ENCODE data around the gene FIZ1. TPM values are rescaled to one million over a fixed set of nuclear protein-coding genes. Genes with fewer than 3 reads are reported as not detected.

FIZ1 gene
- total and polyA plus RNA-seq, 2 of the 4 experiments (the other 2 are of a cell fraction): 1.3 to 5.9 TPM

DNA sequence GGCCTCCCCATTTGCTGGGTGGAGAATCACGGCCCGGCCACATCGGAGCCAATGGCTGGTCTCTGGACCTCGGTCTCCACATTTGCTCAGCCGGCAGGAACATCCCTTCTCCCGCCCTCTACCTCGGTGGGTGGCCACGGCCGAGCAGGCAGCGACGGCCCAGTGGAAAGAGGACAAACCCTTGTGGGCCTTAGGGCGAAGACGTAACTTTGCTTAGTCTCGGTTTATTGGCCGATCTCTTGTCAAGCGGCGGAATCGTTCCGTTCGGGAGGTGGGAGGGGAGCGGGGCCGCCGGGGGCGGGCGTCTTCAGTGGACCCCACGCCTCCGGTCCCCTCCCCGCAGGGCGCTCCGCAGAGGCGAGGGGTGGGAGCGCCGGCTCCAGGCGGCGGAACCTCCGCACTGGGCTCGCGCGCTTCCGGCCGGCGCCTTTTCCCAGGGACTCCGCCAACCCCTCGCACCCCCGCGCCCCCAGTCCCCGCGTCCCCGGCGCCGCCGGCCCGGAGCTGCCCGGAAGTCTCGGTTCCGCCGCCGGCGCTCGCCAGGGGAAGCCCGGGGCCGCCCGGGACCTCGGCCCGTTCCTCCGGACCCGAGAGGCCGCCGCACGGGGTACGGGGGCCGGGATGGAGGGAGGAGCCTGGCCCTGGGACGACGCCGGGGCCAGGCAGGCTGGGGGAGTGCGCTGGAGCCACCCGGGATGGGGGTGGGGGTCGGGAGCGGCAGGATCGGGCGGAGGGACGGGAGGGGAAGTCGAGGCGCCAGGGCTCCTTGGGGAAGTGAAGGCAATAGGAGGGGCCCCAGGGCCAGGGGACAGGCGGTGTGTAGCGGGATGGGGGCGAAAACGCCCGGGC, 41.5 kb upstream of the FIZ1 start, which contains the start of gene ZNF580:
Gene ZNF580, plus strand, starts transcription at position 426 of the 849 bp plus-strand sequence. CDS start 1,507 bp downstream, outside the sequence.
- peak; percentile 79; the same call in 1 of the 2 replicates for TF ChIP-seq MAZ (IDR thresholded peaks at IDR 0.05; ENCODE audit: borderline replicate concordance, low read depth, low read length)
- no peak for TF ChIP-seq CTCF (conservative IDR thresholded peaks at IDR 0.05; ENCODE audit: low read depth, low read length)
- TF ChIP-seq, protein P1, sequence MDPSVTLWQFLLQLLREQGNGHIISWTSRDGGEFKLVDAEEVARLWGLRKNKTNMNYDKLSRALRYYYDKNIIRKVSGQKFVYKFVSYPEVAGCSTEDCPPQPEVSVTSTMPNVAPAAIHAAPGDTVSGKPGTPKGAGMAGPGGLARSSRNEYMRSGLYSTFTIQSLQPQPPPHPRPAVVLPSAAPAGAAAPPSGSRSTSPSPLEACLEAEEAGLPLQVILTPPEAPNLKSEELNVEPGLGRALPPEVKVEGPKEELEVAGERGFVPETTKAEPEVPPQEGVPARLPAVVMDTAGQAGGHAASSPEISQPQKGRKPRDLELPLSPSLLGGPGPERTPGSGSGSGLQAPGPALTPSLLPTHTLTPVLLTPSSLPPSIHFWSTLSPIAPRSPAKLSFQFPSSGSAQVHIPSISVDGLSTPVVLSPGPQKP (IDR thresholded peaks at IDR 0.05; ENCODE audit: borderline replicate concordance, low read depth, low read length): no peak
- no peak; the same call in 1 of the 2 replicates for TF ChIP-seq POLR2A (IDR thresholded peaks at IDR 0.05; ENCODE audit: low read depth, low read length)
- no peak for TF ChIP-seq USF2 (IDR thresholded peaks at IDR 0.05; ENCODE audit: low read depth, low read length)
- TF ChIP-seq SMC3 (IDR thresholded peaks at IDR 0.05; ENCODE audit: low read depth, low read length): no peak
- TF ChIP-seq RAD21 (IDR thresholded peaks at IDR 0.05; ENCODE audit: low read length): no peak
- TF ChIP-seq RCOR1 (IDR thresholded peaks at IDR 0.05; ENCODE audit: insufficient replicate concordance, low read length): no peak
- Histone ChIP-seq H2AFZ (replicated peaks; ENCODE audit: low read length, poor library complexity) (peak within 1 kb of the TSS; percentile 90), H3K4me2 (ENCODE audit: low read depth, low read length) (peak within 1 kb of the TSS; percentile 93), H3K9me3 (ENCODE audit: control insufficient read depth, insufficient read depth, low read length) (no peaks in the 10 kb centered on the region), H4K8ac (ENCODE audit: low read depth in 2 of 2, low read length in 2 of 2) (peak within 1 kb of the TSS; percentile 85 to 89), H3K14ac (replicated peaks; ENCODE audit: low read depth, low read length) (peak within 1 kb of the TSS; percentile 98), H3K9ac (ENCODE audit: low read depth, low read length) (peak within 1 kb of the TSS; percentile 81), H3K4me3 (ENCODE audit: insufficient read depth, low read depth, low read length) (peak within 1 kb of the TSS; percentile 74), H2AK9ac (replicated peaks; ENCODE audit: low read depth, low read length, poor library complexity) (peak within 1 kb of the TSS; percentile 99), H3K23ac (ENCODE audit: low read depth, low read length) (peak within 1 kb of the TSS; percentile 99), H4K20me1 (ENCODE audit: insufficient read depth, low read length) (0 out of 2 replicates have a peak, but pooled peaks cover 9% of the 10 kb centered on the region), H3K4ac (ENCODE audit: low read depth, low read length) (peak within 1 kb of the TSS; percentile 97), H3K27ac (ENCODE audit: insufficient read depth, low read length) (peak within 1 kb of the TSS; percentile 76), H4K91ac (ENCODE audit: insufficient read depth, low read depth, low read length) (peak within 1 kb of the TSS; percentile 90), H3K18ac (ENCODE audit: low read depth, low read length) (peak within 1 kb of the TSS; percentile 73), H4K5ac (ENCODE audit: low read depth, low read length) (peak within 1 kb of the TSS; percentile 88), H3K36me3 (ENCODE audit: control insufficient read depth, insufficient read depth, low read length) (peaks cover 14% of the 10 kb centered on the region; the same call in 1 of the 2 replicates), H3K4me1 (ENCODE audit: control insufficient read depth, insufficient read depth, low read length) (peaks cover 19% of the 10 kb centered on the region), H2BK20ac (ENCODE audit: low read depth, low read length) (no peak within 1 kb of the TSS; the same call in 1 of the 2 replicates), H3K27me3 (ENCODE audit: control insufficient read depth, insufficient read depth, low read length) (no peaks in the 10 kb centered on the region), H2AK5ac (ENCODE audit: low read depth, low read length) (peak within 1 kb of the TSS; percentile 72), H2BK120ac (ENCODE audit: low read depth, low read length) (peak within 1 kb of the TSS; percentile 28; the same call in 1 of the 2 replicates), H3K56ac (ENCODE audit: extremely low read depth, insufficient read depth, low read length) (peak within 1 kb of the TSS; percentile 98), H2BK5ac (ENCODE audit: low read depth, low read length, poor library complexity, severe bottlenecking) (peak within 1 kb of the TSS; percentile 69), H2BK15ac (ENCODE audit: low read depth, low read length) (no peak within 1 kb of the TSS), H3K9me1 (ENCODE audit: insufficient read depth, low read length) (peaks cover 13% of the 10 kb centered on the region), H3K79me1 (ENCODE audit: low read depth in 1 of 2, low read length in 2 of 2) (peaks cover 31 to 85% of the 10 kb centered on the region in 2 experiments)
- intact Hi-C loops (cut with micrococcal nuclease): no loop called here
- in situ Hi-C loops (cut with MboI; ENCODE audit: low sequenced_read_pairs): loop anchor here (25.0 kb wide), 2 partner anchors 354 to 528 kb away; partner anchors contain the start of genes BRSK1, HSPBP1 and PPP1R12C
- 1% methylated on average over 43 of the region's 89 CpGs; no CpG with 5 or more reads in 1 of the 2 experiments for WGBS, 2 experiments (ENCODE audit: extremely low coverage in 2 of 2, insufficient read length in 1 of 2)
- ATAC-seq (ENCODE audit: low read depth) (peak; percentile 68), DNase-seq (peak; percentile 78)
- dilution Hi-C loops (cut with HindIII; ENCODE audit: low sequenced_read_pairs, unreplicated experiment): no loop called here
- BruUV-seq (replicated peaks): no TSS peak
- ChIA-PET POLR2A (ENCODE audit: unreplicated experiment) (interaction anchor here (0.6 to 0.7 kb wide), 3 partner anchors 9 to 156 kb away, joined by 6 to 21 read pairs (median 6); no protein-coding TSS in a partner anchor), CTCF (no interaction called here)
